PC-9 (cell line): Measurements from ENCODE around the gene MRPL48. TPM values are rescaled to one million over a fixed set of nuclear protein-coding genes. Genes with fewer than 3 reads are reported as not detected.
"Not testable (repeated sequence)": the region's sequence is repeated elsewhere in the genome, so short reads cannot be mapped to it uniquely, and the experiment has no call there.

ENCODE experiments used
- BruUV-seq: library from RNA; stranded (reverse); fragments of 400-500 nt; replicated peaks from 2 replicates; lab custom pipeline; 2021; lab: Mats Ljungman, UMichigan
- CTCF ChIA-PET: fragments of 300-600 bp; sonication (Branson Sonifier 250); formaldehyde crosslinking; loops from one replicate; lab custom pipeline; 2022; ENCODE audit warnings: antibody characterized with exemption; lab: Charles Lee
- POLR2A ChIA-PET: fragments of 300-600 bp; sonication (Branson Sonifier 250); formaldehyde crosslinking; loops from one replicate; lab custom pipeline; 2022; ENCODE audit warnings: antibody characterized with exemption; ENCODE audit not compliant: unreplicated experiment; lab: Charles Lee
- DNase-seq, 2 experiments: peaks; one replicate each; pipeline versions ENCODE4 v3.0.0 to v3.0.0-alpha.2; 2015 to 2022; ENCODE audit warnings: mixed read lengths in 1 of 2
- H2AFZ ChIP-seq: fragments of 200-600 bp; sonication (generic); 2 replicates; pipeline ENCODE4 v1.8.1; 2017; ENCODE audit warnings: antibody characterized with exemption
- H3F3A ChIP-seq: fragments of 200-600 bp; sonication (generic); 2 replicates; pipeline ENCODE4 v1.8.1; 2017; ENCODE audit warnings: antibody characterized with exemption, mild to moderate bottlenecking, low read depth; ENCODE audit not compliant: insufficient read depth
- H3K27ac ChIP-seq: fragments of 200-600 bp; sonication (generic); 2 replicates; pipeline ENCODE4 v1.6.1; 2016; ENCODE audit warnings: mixed run types
- H3K27me3 ChIP-seq: fragments of 200-600 bp; sonication (generic); 2 replicates; pipeline ENCODE4 v1.6.1; 2016; ENCODE audit warnings: low read depth, mixed run types; ENCODE audit not compliant: insufficient read depth
- H3K36me3 ChIP-seq: fragments of 200-600 bp; sonication (generic); 2 replicates; pipeline ENCODE4 v1.6.1; 2016; ENCODE audit warnings: low read depth, mixed run types
- H3K4me1 ChIP-seq: fragments of 200-600 bp; sonication (generic); replicated peaks from 2 replicates; pipeline ENCODE4 v1.6.1; 2016; ENCODE audit warnings: mixed run types; ENCODE audit not compliant: insufficient read depth
- H3K4me2 ChIP-seq: fragments of 200-600 bp; sonication (generic); 2 replicates; pipeline ENCODE4 v1.6.1; 2017; ENCODE audit warnings: mixed run types
- H3K4me3 ChIP-seq: fragments of 200-600 bp; sonication (generic); 2 replicates; pipeline ENCODE4 v1.6.1; 2016; ENCODE audit warnings: mixed run types
- H3K79me2 ChIP-seq: fragments of 200-600 bp; sonication (generic); 2 replicates; pipeline ENCODE4 v1.6.1; 2017; ENCODE audit warnings: low read depth, mixed run types
- H3K9me2 ChIP-seq: fragments of 200-600 bp; sonication (generic); 2 replicates; pipeline ENCODE4 v1.8.1; 2017; ENCODE audit warnings: mild to moderate bottlenecking; ENCODE audit not compliant: insufficient read depth
- H3K9me3 ChIP-seq: fragments of 200-600 bp; sonication (generic); 2 replicates; pipeline ENCODE4 v1.8.1; 2016; ENCODE audit warnings: low read depth; ENCODE audit not compliant: insufficient read depth
- H4K20me1 ChIP-seq: fragments of 200-600 bp; sonication (generic); 2 replicates; pipeline ENCODE4 v1.8.1; 2017; ENCODE audit not compliant: insufficient read depth
- EZH2 ChIP-seq: fragments of 200-600 bp; sonication (generic); IDR thresholded peaks from 2 replicates; pipeline ENCODE4 v1.8.0; 2017; ENCODE audit warnings: antibody characterized with exemption, low read depth
- intact Hi-C: fragments of 100-400 bp; cut with micrococcal nuclease; formaldehyde crosslinking; loops from one replicate; pipeline ENCODE4 v1.10.0; 2022; ENCODE audit not compliant: unreplicated experiment
- total RNA-seq: library from RNA; stranded (reverse); gene quantifications from 2 replicates; pipeline ENCODE4 v1.2.3, GENCODE V29; 2021
- TF ChIP-seq, protein P1 (sequence below): fragments of 200-600 bp; sonication (generic); conservative IDR thresholded peaks from 2 replicates; pipeline ENCODE4 v1.6.1; 2017; ENCODE audit warnings: mixed run types, antibody characterized with exemption, mild to moderate bottlenecking, moderate library complexity

MRPL48 gene
- total RNA-seq, 1 experiment from 2014 or later, result 64.5 TPM

DNA sequence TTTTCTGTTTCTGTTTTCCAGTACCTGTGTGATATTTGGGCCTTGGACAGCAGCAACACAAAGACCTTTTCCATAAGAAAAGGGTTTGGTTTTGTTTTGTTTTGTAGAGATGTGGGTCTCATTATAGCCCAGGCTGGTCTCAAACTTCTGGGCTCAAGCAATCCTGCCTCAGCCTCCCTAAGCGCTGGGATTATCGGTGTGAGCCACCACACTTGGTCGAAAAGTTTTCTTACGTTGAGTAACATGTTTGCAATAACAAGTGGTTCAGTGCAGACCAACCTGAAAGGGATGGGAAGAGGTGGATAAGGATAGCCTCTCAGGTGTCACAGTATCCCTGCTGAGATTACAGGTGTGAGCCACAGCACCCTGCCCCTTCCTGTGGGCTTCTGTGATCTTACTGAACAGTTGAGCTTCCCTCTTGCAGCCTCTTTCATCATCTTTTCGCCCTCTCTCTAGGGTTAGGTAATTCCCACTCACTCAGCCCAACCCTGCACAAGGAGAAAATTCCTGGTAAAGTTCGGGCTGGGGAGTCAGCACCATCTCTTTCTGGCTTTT, 3.5 kb upstream of the MRPL48 start:
- H3K27ac ChIP-seq, result peak overlapping the region; percentile 91
- peak in 1 of 2 experiments; percentile 47 for DNase-seq

DNA sequence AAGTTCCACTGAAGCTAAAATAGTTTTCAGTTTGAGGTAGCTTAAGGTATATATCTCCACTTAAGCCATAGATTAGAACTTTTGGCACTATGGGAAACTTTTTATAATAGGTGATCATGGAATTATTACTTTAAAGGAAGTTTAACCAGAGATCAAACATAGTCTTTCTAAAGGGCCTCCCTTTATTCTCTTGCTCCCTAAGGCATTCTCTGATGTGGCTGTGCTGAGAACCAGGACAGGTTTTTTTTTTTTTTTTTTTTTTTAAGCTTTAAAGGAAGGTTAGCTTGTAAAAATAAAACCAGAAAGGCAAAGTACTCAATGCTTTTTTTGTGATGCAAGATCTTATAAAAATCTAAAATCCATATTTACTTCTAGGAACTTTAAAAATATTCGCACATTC, 2.9 kb upstream of the MRPL48 start:
- TF ChIP-seq EZH2, result no peak
- TF ChIP-seq, protein P1, sequence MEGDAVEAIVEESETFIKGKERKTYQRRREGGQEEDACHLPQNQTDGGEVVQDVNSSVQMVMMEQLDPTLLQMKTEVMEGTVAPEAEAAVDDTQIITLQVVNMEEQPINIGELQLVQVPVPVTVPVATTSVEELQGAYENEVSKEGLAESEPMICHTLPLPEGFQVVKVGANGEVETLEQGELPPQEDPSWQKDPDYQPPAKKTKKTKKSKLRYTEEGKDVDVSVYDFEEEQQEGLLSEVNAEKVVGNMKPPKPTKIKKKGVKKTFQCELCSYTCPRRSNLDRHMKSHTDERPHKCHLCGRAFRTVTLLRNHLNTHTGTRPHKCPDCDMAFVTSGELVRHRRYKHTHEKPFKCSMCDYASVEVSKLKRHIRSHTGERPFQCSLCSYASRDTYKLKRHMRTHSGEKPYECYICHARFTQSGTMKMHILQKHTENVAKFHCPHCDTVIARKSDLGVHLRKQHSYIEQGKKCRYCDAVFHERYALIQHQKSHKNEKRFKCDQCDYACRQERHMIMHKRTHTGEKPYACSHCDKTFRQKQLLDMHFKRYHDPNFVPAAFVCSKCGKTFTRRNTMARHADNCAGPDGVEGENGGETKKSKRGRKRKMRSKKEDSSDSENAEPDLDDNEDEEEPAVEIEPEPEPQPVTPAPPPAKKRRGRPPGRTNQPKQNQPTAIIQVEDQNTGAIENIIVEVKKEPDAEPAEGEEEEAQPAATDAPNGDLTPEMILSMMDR, result no peak
- H3K36me3 ChIP-seq, result no peaks in the 10 kb centered on the region
- H2AFZ ChIP-seq, result no peak overlapping the region
- peak overlapping the region; percentile 91 for H3K27ac ChIP-seq
- peak overlapping the region; percentile 54 for H3K4me2 ChIP-seq
- H3K4me3 ChIP-seq, result no peak overlapping the region; the same call in 1 of the 2 replicates
- no peaks in the 10 kb centered on the region for H3K9me3 ChIP-seq
- peaks cover 60% of the 10 kb centered on the region for H3F3A ChIP-seq
- no TSS peak for BruUV-seq
- H3K79me2 ChIP-seq, result peaks cover 16% of the 10 kb centered on the region
- peaks cover 52% of the 10 kb centered on the region for H3K4me1 ChIP-seq
- ChIA-PET CTCF (interaction anchor here (0.6 kb wide), 2 partner anchors 179 to 786 kb away, joined by 3 to 6 read pairs; no protein-coding TSS in a partner anchor), POLR2A (interaction anchor here (0.5 to 1.1 kb wide), 3 partner anchors 24 to 387 kb away, joined by 5 to 17 read pairs (median 6); partner anchors contain the start of genes PPME1 and RAB6A)
- intact Hi-C loops, result no loop called here
- no peaks in the 10 kb centered on the region for H4K20me1 ChIP-seq
- no peaks in the 10 kb centered on the region for H3K27me3 ChIP-seq
- H3K9me2 ChIP-seq, result 0 out of 2 replicates have a peak, but pooled peaks cover 3% of the 10 kb centered on the region
- no peak for DNase-seq

More for the DNA sequence above, 3.5 kb upstream of the MRPL48 start:
- ChIA-PET CTCF (interaction anchor here (0.6 kb wide), 1 partner anchor 786 kb away, joined by 3 read pairs; no protein-coding TSS in a partner anchor), POLR2A (interaction anchor here (0.6 to 1.1 kb wide), 2 partner anchors 23 to 72 kb away, joined by 4 to 5 read pairs; partner anchors contain the start of gene RAB6A)
- Histone ChIP-seq H2AFZ (no peak overlapping the region), H3K4me3 (no peak overlapping the region), H3K9me2 (0 out of 2 replicates have a peak, but pooled peaks cover 3% of the 10 kb centered on the region), H3K27me3 (no peaks in the 10 kb centered on the region), H3F3A (peaks cover 56% of the 10 kb centered on the region), H3K9me3 (no peaks in the 10 kb centered on the region), H3K36me3 (no peaks in the 10 kb centered on the region), H4K20me1 (no peaks in the 10 kb centered on the region), H3K4me1 (peaks cover 47% of the 10 kb centered on the region), H3K79me2 (peaks cover 10% of the 10 kb centered on the region), H3K4me2 (peak overlapping the region; percentile 54)
- intact Hi-C loops, result no loop called here
- TF ChIP-seq EZH2, result no peak
- TF ChIP-seq, protein P1, result no peak
- BruUV-seq, result no TSS peak

DNA sequence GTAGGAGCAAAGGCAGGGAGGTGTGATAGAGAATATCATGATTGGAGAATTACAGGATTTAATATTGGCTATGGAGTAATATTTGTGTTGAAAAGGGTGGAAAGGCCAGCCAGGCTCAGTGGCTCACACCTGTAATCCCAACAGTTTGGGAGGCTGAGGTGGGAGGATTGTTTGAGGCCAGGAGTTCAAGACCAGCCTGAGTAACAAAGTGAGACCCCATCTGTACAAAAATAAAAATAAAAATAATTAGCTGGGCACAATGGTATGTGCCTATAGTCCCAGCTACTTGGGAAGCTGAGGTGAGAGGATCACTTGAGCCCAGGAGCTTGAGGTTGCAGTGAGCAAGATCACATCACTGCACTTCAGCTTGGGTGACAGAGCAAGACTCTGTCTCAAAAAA, 2.2 kb upstream of the MRPL48 start:
- H3K9me3 ChIP-seq, intact Hi-C loops, H2AFZ ChIP-seq, DNase-seq, BruUV-seq, H3K27me3 ChIP-seq, H4K20me1 ChIP-seq, H3K9me2 ChIP-seq, H3K4me3 ChIP-seq, H3K36me3 ChIP-seq, H3K4me2 ChIP-seq: not testable (repeated sequence)
- peak overlapping the region; percentile 91 for H3K27ac ChIP-seq
- peaks cover 45% of the 10 kb centered on the region for H3K4me1 ChIP-seq
- H3K79me2 ChIP-seq, result peaks cover 18% of the 10 kb centered on the region
- POLR2A ChIA-PET, result interaction anchor here (0.5 to 0.6 kb wide), 3 partner anchors 114 to 911 kb away, joined by 3 to 17 read pairs (median 6); partner anchors contain the start of gene PPME1
- CTCF ChIA-PET, result interaction anchor here (0.6 kb wide), 1 partner anchor 178 kb away, joined by 6 read pairs; no protein-coding TSS in a partner anchor
- peaks cover 53% of the 10 kb centered on the region for H3F3A ChIP-seq
